Measurements from ENCODE around the gene WDFY3.

The WDFY3 gene

GRCh38 chr4:84956014-84956413 is 10.5 kb downstream of the WDFY3 start:
- no peak overlapping the region for H3K9ac ChIP-seq (ENCODE audit: low read length)
- H3K9me3 ChIP-seq (ENCODE audit: insufficient read depth, low read length): no peaks in the 10 kb centered on the region
- H3K4me2 ChIP-seq (ENCODE audit: low read length): no peak overlapping the region
- H2AFZ ChIP-seq (ENCODE audit: low read depth, low read length): no peak overlapping the region
- TF ChIP-seq EZH2phosphoT487 (IDR thresholded peaks at IDR 0.05; ENCODE audit: low read depth): no peak
- no peak for TF ChIP-seq CTCF (IDR thresholded peaks at IDR 0.05; ENCODE audit: low read depth, low read length)
- H3K4me1 ChIP-seq (ENCODE audit: low read length): no peaks in the 10 kb centered on the region
- H3K36me3 ChIP-seq (replicated peaks; ENCODE audit: low read depth, low read length): no peaks in the 10 kb centered on the region
- H3K27ac ChIP-seq (ENCODE audit: low read length): no peak overlapping the region
- no peaks in the 10 kb centered on the region for H3K79me2 ChIP-seq (ENCODE audit: low read length)
- H4K20me1 ChIP-seq (ENCODE audit: insufficient read depth, low read length): no peaks in the 10 kb centered on the region
- no peaks in the 10 kb centered on the region for H3K27me3 ChIP-seq (ENCODE audit: low read depth, low read length)
- H3K4me3 ChIP-seq (ENCODE audit: low read length): no peak overlapping the region

GRCh38 chr4:84954982-84955567 is 11.4 kb downstream of the WDFY3 start:
- Histone ChIP-seq H4K20me1 (ENCODE audit: insufficient read depth, low read length) (no peaks in the 10 kb centered on the region), H2AFZ (ENCODE audit: low read depth, low read length) (no peak overlapping the region), H3K27ac (ENCODE audit: low read length) (no peak overlapping the region), H3K79me2 (ENCODE audit: low read length) (no peaks in the 10 kb centered on the region), H3K9ac (ENCODE audit: low read length) (no peak overlapping the region), H3K4me3 (ENCODE audit: low read length) (no peak overlapping the region), H3K4me1 (ENCODE audit: low read length) (no peaks in the 10 kb centered on the region), H3K36me3 (replicated peaks; ENCODE audit: low read depth, low read length) (no peaks in the 10 kb centered on the region), H3K9me3 (ENCODE audit: insufficient read depth, low read length) (no peaks in the 10 kb centered on the region), H3K4me2 (ENCODE audit: low read length) (no peak overlapping the region), H3K27me3 (ENCODE audit: low read depth, low read length) (no peaks in the 10 kb centered on the region)
- TF ChIP-seq CTCF (IDR thresholded peaks at IDR 0.05; ENCODE audit: low read depth, low read length) (no peak), EZH2phosphoT487 (IDR thresholded peaks at IDR 0.05; ENCODE audit: low read depth) (no peak)

- H3K4me1 ChIP-seq (ENCODE audit: low read length): no peaks in the 10 kb centered on the region
- H3K9ac ChIP-seq (ENCODE audit: low read length): no peak overlapping the region
- no peaks in the 10 kb centered on the region for H3K9me3 ChIP-seq (ENCODE audit: insufficient read depth, low read length)
- TF ChIP-seq EZH2phosphoT487 (IDR thresholded peaks at IDR 0.05; ENCODE audit: low read depth): no peak
- TF ChIP-seq CTCF (IDR thresholded peaks at IDR 0.05; ENCODE audit: low read depth, low read length): no peak
- no peaks in the 10 kb centered on the region for H3K27me3 ChIP-seq (ENCODE audit: low read depth, low read length)
- H3K27ac ChIP-seq (ENCODE audit: low read length): no peak overlapping the region
- H4K20me1 ChIP-seq (ENCODE audit: insufficient read depth, low read length): no peaks in the 10 kb centered on the region
- no peaks in the 10 kb centered on the region for H3K79me2 ChIP-seq (ENCODE audit: low read length)
- no peak overlapping the region for H3K4me3 ChIP-seq (ENCODE audit: low read length)
- H2AFZ ChIP-seq (ENCODE audit: low read depth, low read length): no peak overlapping the region
- no peaks in the 10 kb centered on the region for H3K36me3 ChIP-seq (replicated peaks; ENCODE audit: low read depth, low read length)
- H3K4me2 ChIP-seq (ENCODE audit: low read length): no peak overlapping the region
Observed at GRCh38 chr4:84952776-84953175, 13.7 kb downstream of the WDFY3 start.

GRCh38 chr4:84952004-84952403 is 14.5 kb downstream of the WDFY3 start:
- Histone ChIP-seq H3K36me3 (replicated peaks; ENCODE audit: low read depth, low read length) (no peaks in the 10 kb centered on the region), H3K4me2 (ENCODE audit: low read length) (no peak overlapping the region), H3K4me1 (ENCODE audit: low read length) (no peaks in the 10 kb centered on the region), H3K27ac (ENCODE audit: low read length) (no peak overlapping the region), H3K4me3 (ENCODE audit: low read length) (no peak overlapping the region), H2AFZ (ENCODE audit: low read depth, low read length) (no peak overlapping the region), H4K20me1 (ENCODE audit: insufficient read depth, low read length) (no peaks in the 10 kb centered on the region), H3K9ac (ENCODE audit: low read length) (no peak overlapping the region), H3K9me3 (ENCODE audit: insufficient read depth, low read length) (no peaks in the 10 kb centered on the region), H3K79me2 (ENCODE audit: low read length) (no peaks in the 10 kb centered on the region), H3K27me3 (ENCODE audit: low read depth, low read length) (no peaks in the 10 kb centered on the region)
- no peak for TF ChIP-seq EZH2phosphoT487 (IDR thresholded peaks at IDR 0.05; ENCODE audit: low read depth)
- no peak for TF ChIP-seq CTCF (IDR thresholded peaks at IDR 0.05; ENCODE audit: low read depth, low read length)

Data from OCI-LY3 (cell line).